GM23338 (cell line): ENCODE data around the gene COMP. TPM values are rescaled to one million over a fixed set of nuclear protein-coding genes. Genes with fewer than 3 reads are reported as not detected.

Experiments
- EZH2 ChIP-seq: fragments of 200-600 bp; sonication (generic); IDR thresholded peaks from one replicate; pipeline ENCODE4 v1.8.0; 2017; ENCODE audit warnings: antibody characterized with exemption, mild to moderate bottlenecking, low read depth; ENCODE audit not compliant: unreplicated experiment
- NANOG ChIP-seq: IDR thresholded peaks from 2 replicates; pipeline ENCODE4 v1.6.1; 2016; ENCODE audit warnings: antibody characterized with exemption, borderline replicate concordance
- STAT1 ChIP-seq: IDR thresholded peaks from one replicate; pipeline ENCODE4 v1.6.1; 2016; ENCODE audit warnings: antibody characterized with exemption; ENCODE audit not compliant: unreplicated experiment
- ZNF114 ChIP-seq: fragments of 250-450 bp; sonication (Bioruptor Pico); IDR thresholded peaks from 2 replicates; pipeline ENCODE4 v1.5.0; 2020; ENCODE audit warnings: mild to moderate bottlenecking, moderate library complexity
- ZNF331 ChIP-seq: fragments of 250-450 bp; sonication (Bioruptor Pico); IDR thresholded peaks from 2 replicates; pipeline ENCODE4 v1.5.0; 2020; ENCODE audit warnings: low read depth, mild to moderate bottlenecking, moderate library complexity
- polyA plus RNA-seq: library from polyadenylated mRNA; unstranded; fragments of >200 nt; fragmentation: Nextera tagmentation; extraction: Ambion mirVana; gene quantifications from 2 replicates; pipeline ENCODE4 v1.2.1, GENCODE V29; 2016
- total RNA-seq: library from RNA; depleted of rRNA; stranded (reverse); fragments of >200 nt; shearing (Covaris generic); gene quantifications from 2 replicates; pipeline ENCODE4 v1.2.3, GENCODE V29; 2014
- TF ChIP-seq, protein P1 (sequence below): fragments of 250-450 bp; sonication (Bioruptor Pico); IDR thresholded peaks from 2 replicates; pipeline ENCODE4 v1.5.0; 2020; ENCODE audit warnings: mild to moderate bottlenecking, moderate library complexity
- TF ChIP-seq, protein P2 (sequence below), 2 experiments: fragments of 200-600 bp in 1 of 2; sonication (generic) in 1 of 2; conservative IDR thresholded peaks; 2 replicates each; pipeline versions ENCODE4 v1.5.1 to v1.6.1; 2016 to 2017; ENCODE audit warnings: antibody characterized with exemption in 2 of 2, low read depth in 2 of 2, mild to moderate bottlenecking in 2 of 2, moderate library complexity in 1 of 2

COMP gene
- total and polyA plus RNA-seq, 2 experiments from 2014 or later, result 0.58 to 0.63 TPM

DNA sequence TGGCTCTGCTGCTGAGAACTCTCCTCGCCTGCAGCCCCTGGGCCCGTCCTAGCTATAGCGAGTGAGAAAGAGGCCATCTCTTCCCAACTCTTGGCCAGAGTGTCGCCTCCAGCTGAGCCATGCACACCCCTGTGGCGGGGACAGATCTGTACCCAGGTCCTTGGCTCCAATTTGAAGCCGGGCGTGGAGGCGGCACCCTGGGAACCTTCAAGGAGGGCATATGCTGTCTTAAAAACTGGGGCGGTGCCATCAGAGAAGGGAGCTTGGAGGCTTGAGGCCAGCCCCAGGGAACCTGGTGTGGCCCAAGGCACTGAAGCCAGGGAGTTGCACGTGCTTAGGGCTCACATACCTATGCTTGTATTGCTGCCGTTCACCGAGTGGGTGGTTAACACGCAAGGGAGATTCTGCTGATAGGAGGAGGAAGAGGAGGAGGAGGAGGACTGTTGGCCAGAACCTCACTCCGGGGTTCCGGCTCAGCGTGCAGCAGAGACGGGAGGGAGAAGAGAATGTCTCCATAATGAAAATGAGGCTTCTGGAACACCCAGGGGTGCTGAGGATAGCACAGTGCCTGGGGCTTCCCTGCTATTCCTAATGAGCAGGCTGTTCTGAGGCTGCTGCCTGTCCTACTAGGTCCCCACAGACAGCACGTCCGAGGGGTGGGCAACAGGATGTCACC lies 40.7 kb downstream of the COMP start (continued):
- TF ChIP-seq, protein P1, sequence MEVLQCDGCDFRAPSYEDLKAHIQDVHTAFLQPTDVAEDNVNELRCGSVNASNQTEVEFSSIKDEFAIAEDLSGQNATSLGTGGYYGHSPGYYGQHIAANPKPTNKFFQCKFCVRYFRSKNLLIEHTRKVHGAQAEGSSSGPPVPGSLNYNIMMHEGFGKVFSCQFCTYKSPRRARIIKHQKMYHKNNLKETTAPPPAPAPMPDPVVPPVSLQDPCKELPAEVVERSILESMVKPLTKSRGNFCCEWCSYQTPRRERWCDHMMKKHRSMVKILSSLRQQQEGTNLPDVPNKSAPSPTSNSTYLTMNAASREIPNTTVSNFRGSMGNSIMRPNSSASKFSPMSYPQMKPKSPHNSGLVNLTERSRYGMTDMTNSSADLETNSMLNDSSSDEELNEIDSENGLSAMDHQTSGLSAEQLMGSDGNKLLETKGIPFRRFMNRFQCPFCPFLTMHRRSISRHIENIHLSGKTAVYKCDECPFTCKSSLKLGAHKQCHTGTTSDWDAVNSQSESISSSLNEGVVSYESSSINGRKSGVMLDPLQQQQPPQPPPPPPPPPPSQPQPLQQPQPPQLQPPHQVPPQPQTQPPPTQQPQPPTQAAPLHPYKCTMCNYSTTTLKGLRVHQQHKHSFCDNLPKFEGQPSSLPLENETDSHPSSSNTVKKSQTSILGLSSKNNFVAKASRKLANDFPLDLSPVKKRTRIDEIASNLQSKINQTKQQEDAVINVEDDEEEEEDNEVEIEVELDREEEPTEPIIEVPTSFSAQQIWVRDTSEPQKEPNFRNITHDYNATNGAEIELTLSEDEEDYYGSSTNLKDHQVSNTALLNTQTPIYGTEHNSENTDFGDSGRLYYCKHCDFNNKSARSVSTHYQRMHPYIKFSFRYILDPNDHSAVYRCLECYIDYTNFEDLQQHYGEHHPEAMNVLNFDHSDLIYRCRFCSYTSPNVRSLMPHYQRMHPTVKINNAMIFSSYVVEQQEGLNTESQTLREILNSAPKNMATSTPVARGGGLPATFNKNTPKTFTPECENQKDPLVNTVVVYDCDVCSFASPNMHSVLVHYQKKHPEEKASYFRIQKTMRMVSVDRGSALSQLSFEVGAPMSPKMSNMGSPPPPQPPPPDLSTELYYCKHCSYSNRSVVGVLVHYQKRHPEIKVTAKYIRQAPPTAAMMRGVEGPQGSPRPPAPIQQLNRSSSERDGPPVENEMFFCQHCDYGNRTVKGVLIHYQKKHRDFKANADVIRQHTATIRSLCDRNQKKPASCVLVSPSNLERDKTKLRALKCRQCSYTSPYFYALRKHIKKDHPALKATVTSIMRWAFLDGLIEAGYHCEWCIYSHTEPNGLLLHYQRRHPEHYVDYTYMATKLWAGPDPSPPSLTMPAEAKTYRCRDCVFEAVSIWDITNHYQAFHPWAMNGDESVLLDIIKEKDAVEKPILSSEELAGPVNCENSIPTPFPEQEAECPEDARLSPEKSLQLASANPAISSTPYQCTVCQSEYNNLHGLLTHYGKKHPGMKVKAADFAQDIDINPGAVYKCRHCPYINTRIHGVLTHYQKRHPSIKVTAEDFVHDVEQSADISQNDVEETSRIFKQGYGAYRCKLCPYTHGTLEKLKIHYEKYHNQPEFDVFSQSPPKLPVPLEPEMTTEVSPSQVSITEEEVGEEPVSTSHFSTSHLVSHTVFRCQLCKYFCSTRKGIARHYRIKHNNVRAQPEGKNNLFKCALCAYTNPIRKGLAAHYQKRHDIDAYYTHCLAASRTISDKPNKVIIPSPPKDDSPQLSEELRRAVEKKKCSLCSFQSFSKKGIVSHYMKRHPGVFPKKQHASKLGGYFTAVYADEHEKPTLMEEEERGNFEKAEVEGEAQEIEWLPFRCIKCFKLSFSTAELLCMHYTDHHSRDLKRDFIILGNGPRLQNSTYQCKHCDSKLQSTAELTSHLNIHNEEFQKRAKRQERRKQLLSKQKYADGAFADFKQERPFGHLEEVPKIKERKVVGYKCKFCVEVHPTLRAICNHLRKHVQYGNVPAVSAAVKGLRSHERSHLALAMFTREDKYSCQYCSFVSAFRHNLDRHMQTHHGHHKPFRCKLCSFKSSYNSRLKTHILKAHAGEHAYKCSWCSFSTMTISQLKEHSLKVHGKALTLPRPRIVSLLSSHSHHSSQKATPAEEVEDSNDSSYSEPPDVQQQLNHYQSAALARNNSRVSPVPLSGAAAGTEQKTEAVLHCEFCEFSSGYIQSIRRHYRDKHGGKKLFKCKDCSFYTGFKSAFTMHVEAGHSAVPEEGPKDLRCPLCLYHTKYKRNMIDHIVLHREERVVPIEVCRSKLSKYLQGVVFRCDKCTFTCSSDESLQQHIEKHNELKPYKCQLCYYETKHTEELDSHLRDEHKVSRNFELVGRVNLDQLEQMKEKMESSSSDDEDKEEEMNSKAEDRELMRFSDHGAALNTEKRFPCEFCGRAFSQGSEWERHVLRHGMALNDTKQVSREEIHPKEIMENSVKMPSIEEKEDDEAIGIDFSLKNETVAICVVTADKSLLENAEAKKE (CRISPR knock-in tag), result no peak
- TF ChIP-seq, protein P2, sequence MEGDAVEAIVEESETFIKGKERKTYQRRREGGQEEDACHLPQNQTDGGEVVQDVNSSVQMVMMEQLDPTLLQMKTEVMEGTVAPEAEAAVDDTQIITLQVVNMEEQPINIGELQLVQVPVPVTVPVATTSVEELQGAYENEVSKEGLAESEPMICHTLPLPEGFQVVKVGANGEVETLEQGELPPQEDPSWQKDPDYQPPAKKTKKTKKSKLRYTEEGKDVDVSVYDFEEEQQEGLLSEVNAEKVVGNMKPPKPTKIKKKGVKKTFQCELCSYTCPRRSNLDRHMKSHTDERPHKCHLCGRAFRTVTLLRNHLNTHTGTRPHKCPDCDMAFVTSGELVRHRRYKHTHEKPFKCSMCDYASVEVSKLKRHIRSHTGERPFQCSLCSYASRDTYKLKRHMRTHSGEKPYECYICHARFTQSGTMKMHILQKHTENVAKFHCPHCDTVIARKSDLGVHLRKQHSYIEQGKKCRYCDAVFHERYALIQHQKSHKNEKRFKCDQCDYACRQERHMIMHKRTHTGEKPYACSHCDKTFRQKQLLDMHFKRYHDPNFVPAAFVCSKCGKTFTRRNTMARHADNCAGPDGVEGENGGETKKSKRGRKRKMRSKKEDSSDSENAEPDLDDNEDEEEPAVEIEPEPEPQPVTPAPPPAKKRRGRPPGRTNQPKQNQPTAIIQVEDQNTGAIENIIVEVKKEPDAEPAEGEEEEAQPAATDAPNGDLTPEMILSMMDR (conservative IDR thresholded peaks at IDR 0.05; ENCODE audit: low read depth in 2 of 2), result no peak
- TF ChIP-seq STAT1 (no peak), ZNF114 (CRISPR knock-in tag) (no peak), EZH2 (no peak), NANOG (no peak), ZNF331 (no peak)
